ENCODE measurements around the gene PRKX.
"Not testable (repeated sequence)": the region's sequence is repeated elsewhere in the genome, so short reads cannot be mapped to it uniquely, and the experiment has no call there.

Gene PRKX

GRCh38 chrX:3743801-3744439 lies 30.5 kb upstream of the PRKX start:
- no peaks in the 10 kb centered on the region for H3K4me1 ChIP-seq (ENCODE audit: control insufficient read depth, insufficient read depth, low read length)
- CTCF ChIA-PET = no interaction called here
- no peak overlapping the region for H3K4me3 ChIP-seq (ENCODE audit: low read depth, low read length)
- TF ChIP-seq ZBTB17 (tag by site-specific recombination; IDR thresholded peaks at IDR 0.05) = no peak
- no peak for TF ChIP-seq RBAK (tag by site-specific recombination; IDR thresholded peaks at IDR 0.05)
- no peak for TF ChIP-seq SETDB1 (IDR thresholded peaks at IDR 0.05; ENCODE audit: insufficient read length, low read length)
- TF ChIP-seq ZNF768 (tag by site-specific recombination; IDR thresholded peaks at IDR 0.05) = no peak
- no peak for TF ChIP-seq KLF8 (tag by site-specific recombination; IDR thresholded peaks at IDR 0.05)
- TF ChIP-seq ZNF449 (tag by site-specific recombination; IDR thresholded peaks at IDR 0.05) = no peak
- no peak for TF ChIP-seq ZNF670 (tag by site-specific recombination; IDR thresholded peaks at IDR 0.05; ENCODE audit: low read depth)
- TF ChIP-seq PRDM6 (tag by site-specific recombination; IDR thresholded peaks at IDR 0.05) = no peak
- TF ChIP-seq ZNF785 (tag by site-specific recombination; IDR thresholded peaks at IDR 0.05) = no peak
- no peak for TF ChIP-seq ZNF426 (tag by site-specific recombination; IDR thresholded peaks at IDR 0.05)
- no peak for TF ChIP-seq ZNF266 (tag by site-specific recombination; IDR thresholded peaks at IDR 0.05; ENCODE audit: low read depth)
- no peak for TF ChIP-seq ZNF23 (tag by site-specific recombination; IDR thresholded peaks at IDR 0.05; ENCODE audit: borderline replicate concordance)
- no peak for TF ChIP-seq ZNF830 (tag by site-specific recombination; IDR thresholded peaks at IDR 0.05; ENCODE audit: low read depth)
- no peak for TF ChIP-seq ZSCAN30 (tag by site-specific recombination; IDR thresholded peaks at IDR 0.05)
- no peak overlapping the region for H3K27ac ChIP-seq (ENCODE audit: extremely low read depth, low read depth, low read length)
- no peaks in the 10 kb centered on the region for H3K9me3 ChIP-seq (ENCODE audit: control insufficient read depth, insufficient read depth, low read depth, low read length)
- POLR2A ChIA-PET = no interaction called here
- H3K36me3 ChIP-seq (ENCODE audit: control insufficient read depth in 2 of 2, insufficient read depth in 1 of 2, low read length in 2 of 2) = no peaks in the 10 kb centered on the region

GRCh38 chrX:3740946-3741345 lies 27.5 kb upstream of the PRKX start:
- H3K36me3 ChIP-seq (ENCODE audit: control insufficient read depth in 2 of 2, insufficient read depth in 1 of 2, low read length in 2 of 2); H3K4me1 ChIP-seq (ENCODE audit: control insufficient read depth, insufficient read depth, low read length); H3K9me3 ChIP-seq (ENCODE audit: control insufficient read depth, insufficient read depth, low read depth, low read length); H3K27ac ChIP-seq (ENCODE audit: extremely low read depth, low read depth, low read length); POLR2A ChIA-PET; H3K4me3 ChIP-seq (ENCODE audit: low read depth, low read length); CTCF ChIA-PET: not testable (repeated sequence)

GRCh38 chrX:3738509-3738908 lies 25.1 kb upstream of the PRKX start:
- TF ChIP-seq ZNF19 (tag by site-specific recombination; IDR thresholded peaks at IDR 0.05; ENCODE audit: low read depth) = no peak
- no peak for TF ChIP-seq PRDM6 (tag by site-specific recombination; IDR thresholded peaks at IDR 0.05)
- TF ChIP-seq ZSCAN18 (tag by site-specific recombination; IDR thresholded peaks at IDR 0.05) = no peak
- TF ChIP-seq PRDM4 (tag by site-specific recombination; IDR thresholded peaks at IDR 0.05) = no peak
- ChIA-PET POLR2A (no interaction called here), CTCF (no interaction called here)
- H3K36me3 ChIP-seq (ENCODE audit: control insufficient read depth in 2 of 2, insufficient read depth in 1 of 2, low read length in 2 of 2) = no peaks in the 10 kb centered on the region
- H3K9me3 ChIP-seq (ENCODE audit: control insufficient read depth, insufficient read depth, low read depth, low read length) = no peaks in the 10 kb centered on the region
- H3K4me1 ChIP-seq (ENCODE audit: control insufficient read depth, insufficient read depth, low read length) = no peaks in the 10 kb centered on the region
- H3K4me3 ChIP-seq (ENCODE audit: low read depth, low read length) = no peak overlapping the region
- no peak overlapping the region for H3K27ac ChIP-seq (ENCODE audit: extremely low read depth, low read depth, low read length)

GRCh38 chrX:3736536-3736935 lies 23.1 kb upstream of the PRKX start:
- H3K4me1 ChIP-seq (ENCODE audit: control insufficient read depth, insufficient read depth, low read length); H3K4me3 ChIP-seq (ENCODE audit: low read depth, low read length); H3K27ac ChIP-seq (ENCODE audit: extremely low read depth, low read depth, low read length); POLR2A ChIA-PET; H3K36me3 ChIP-seq (ENCODE audit: control insufficient read depth in 2 of 2, insufficient read depth in 1 of 2, low read length in 2 of 2); H3K9me3 ChIP-seq (ENCODE audit: control insufficient read depth, insufficient read depth, low read depth, low read length); CTCF ChIA-PET: not testable (repeated sequence)
